Measurements from ENCODE around the gene ARHGAP42. TPM values are rescaled to one million over a fixed set of nuclear protein-coding genes. Genes with fewer than 3 reads are reported as not detected.

Gene ARHGAP42
- total and polyA plus RNA-seq, 2 of the 4 experiments (the other 2 are of a cell fraction): 2.9 to 7.3 TPM

GRCh38 chr11:100793525-100793924 is 106.4 kb downstream of the ARHGAP42 start:
- no TSS peak for BruUV-seq (replicated peaks)
- Histone ChIP-seq H4K20me1 (ENCODE audit: insufficient read depth, low read length) (no peaks in the 10 kb centered on the region), H3K79me1 (ENCODE audit: low read depth in 1 of 2, low read length in 2 of 2) (peaks cover 5 to 14% of the 10 kb centered on the region in 2 experiments; a peak in 1 of 4 replicates), H3K56ac (ENCODE audit: extremely low read depth, insufficient read depth, low read length) (no peak overlapping the region), H2BK120ac (ENCODE audit: low read depth, low read length) (no peak overlapping the region), H3K14ac (replicated peaks; ENCODE audit: low read depth, low read length) (no peak overlapping the region), H3K4ac (ENCODE audit: low read depth, low read length) (no peak overlapping the region), H3K4me2 (ENCODE audit: low read depth, low read length) (no peak overlapping the region), H4K5ac (ENCODE audit: low read depth, low read length) (no peak overlapping the region), H2BK5ac (ENCODE audit: low read depth, low read length, poor library complexity, severe bottlenecking) (no peak overlapping the region), H3K4me3 (ENCODE audit: insufficient read depth, low read depth, low read length) (no peak overlapping the region), H2AK9ac (replicated peaks; ENCODE audit: low read depth, low read length, poor library complexity) (no peak overlapping the region), H4K8ac (ENCODE audit: low read depth in 2 of 2, low read length in 2 of 2) (no peak overlapping the region), H3K27me3 (ENCODE audit: control insufficient read depth, insufficient read depth, low read length) (no peaks in the 10 kb centered on the region), H3K4me1 (ENCODE audit: control insufficient read depth, insufficient read depth, low read length) (no peaks in the 10 kb centered on the region), H3K18ac (ENCODE audit: low read depth, low read length) (no peak overlapping the region), H3K9me1 (ENCODE audit: insufficient read depth, low read length) (no peaks in the 10 kb centered on the region), H2AFZ (replicated peaks; ENCODE audit: low read length, poor library complexity) (no peak overlapping the region), H3K9me3 (ENCODE audit: control insufficient read depth, insufficient read depth, low read length) (no peaks in the 10 kb centered on the region), H3K36me3 (ENCODE audit: control insufficient read depth, insufficient read depth, low read length) (no peaks in the 10 kb centered on the region), H3K9ac (ENCODE audit: low read depth, low read length) (no peak overlapping the region), H3K27ac (ENCODE audit: insufficient read depth, low read length) (no peak overlapping the region), H3K23ac (ENCODE audit: low read depth, low read length) (no peak overlapping the region), H4K91ac (ENCODE audit: insufficient read depth, low read depth, low read length) (no peak overlapping the region), H2BK15ac (ENCODE audit: low read depth, low read length) (no peak overlapping the region), H2BK20ac (ENCODE audit: low read depth, low read length) (no peak overlapping the region), H2AK5ac (ENCODE audit: low read depth, low read length) (no peak overlapping the region)
- no CpG with 5 or more reads among the region's 2 CpGs for WGBS, 2 experiments (ENCODE audit: extremely low coverage in 2 of 2, insufficient read length in 1 of 2)
- in situ Hi-C loops (cut with MboI; ENCODE audit: low sequenced_read_pairs): no loop called here
- no peak for TF ChIP-seq MXI1 (IDR thresholded peaks at IDR 0.05; ENCODE audit: borderline replicate concordance, low read depth, low read length)
- no peak for TF ChIP-seq MAZ (IDR thresholded peaks at IDR 0.05; ENCODE audit: borderline replicate concordance, low read depth, low read length)
- TF ChIP-seq CEBPB (IDR thresholded peaks at IDR 0.05; ENCODE audit: low read depth, low read length): no peak
- TF ChIP-seq SMC3 (IDR thresholded peaks at IDR 0.05; ENCODE audit: low read depth, low read length): no peak
- no peak for TF ChIP-seq CHD1 (IDR thresholded peaks at IDR 0.05; ENCODE audit: low read depth, low read length)
- TF ChIP-seq MAFK (IDR thresholded peaks at IDR 0.05; ENCODE audit: low read depth, low read length): no peak
- TF ChIP-seq, protein P1, sequence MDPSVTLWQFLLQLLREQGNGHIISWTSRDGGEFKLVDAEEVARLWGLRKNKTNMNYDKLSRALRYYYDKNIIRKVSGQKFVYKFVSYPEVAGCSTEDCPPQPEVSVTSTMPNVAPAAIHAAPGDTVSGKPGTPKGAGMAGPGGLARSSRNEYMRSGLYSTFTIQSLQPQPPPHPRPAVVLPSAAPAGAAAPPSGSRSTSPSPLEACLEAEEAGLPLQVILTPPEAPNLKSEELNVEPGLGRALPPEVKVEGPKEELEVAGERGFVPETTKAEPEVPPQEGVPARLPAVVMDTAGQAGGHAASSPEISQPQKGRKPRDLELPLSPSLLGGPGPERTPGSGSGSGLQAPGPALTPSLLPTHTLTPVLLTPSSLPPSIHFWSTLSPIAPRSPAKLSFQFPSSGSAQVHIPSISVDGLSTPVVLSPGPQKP (IDR thresholded peaks at IDR 0.05; ENCODE audit: borderline replicate concordance, low read depth, low read length): no peak
- no peak for TF ChIP-seq RAD21 (IDR thresholded peaks at IDR 0.05; ENCODE audit: low read length)
- intact Hi-C loops (cut with micrococcal nuclease): no loop called here
- ChIA-PET CTCF (no interaction called here), POLR2A (ENCODE audit: unreplicated experiment) (no interaction called here)
- dilution Hi-C loops (cut with HindIII; ENCODE audit: low sequenced_read_pairs, unreplicated experiment): no loop called here
- no peak for ATAC-seq (ENCODE audit: low read depth)
- no peak for DNase-seq

Measured in IMR-90 (cell line).